Activated T-helper 17 cell treated with anti-CD3 and anti-CD28 coated beads, Interleukin-2, amount 50 U/mL, for 72 hours (primary cell): ENCODE data around the gene SUCLG2. TPM values are rescaled to one million over a fixed set of nuclear protein-coding genes. Genes with fewer than 3 reads are reported as not detected.

Experiments
- ATAC-seq: fragments of 150-1000 bp; cut with Tn5 transposase; replicated peaks from 2 replicates; pipeline ENCODE4 v1.10.0; 2021; ENCODE audit warnings: mild to moderate bottlenecking, moderate library complexity
- H3K27ac Mint-ChIP-seq: one replicate; pipeline ENCODE4 v1.8.0; 2022; ENCODE audit warnings: mixed read lengths
- H3K27me3 Mint-ChIP-seq: one replicate; pipeline ENCODE4 v1.8.0; 2022; ENCODE audit warnings: mixed read lengths
- H3K36me3 Mint-ChIP-seq: one replicate; pipeline ENCODE4 v1.8.0; 2022; ENCODE audit warnings: low read depth, mild to moderate bottlenecking, mixed read lengths
- H3K4me1 Mint-ChIP-seq: one replicate; pipeline ENCODE4 v1.8.0; 2022; ENCODE audit warnings: mixed read lengths
- H3K4me3 Mint-ChIP-seq: one replicate; pipeline ENCODE4 v1.8.0; 2022; ENCODE audit warnings: mild to moderate bottlenecking, mixed read lengths
- H3K9me3 Mint-ChIP-seq: one replicate; pipeline ENCODE4 v1.8.0; 2022; ENCODE audit warnings: mixed read lengths
- total RNA-seq, 2 donors: library from RNA; stranded (reverse); gene quantifications; one replicate each; pipeline ENCODE4 v1.2.3, GENCODE V29; 2022

The SUCLG2 gene
- total RNA-seq, 2 donors from 2014 or later, result 34.3 to 42.5 TPM

DNA sequence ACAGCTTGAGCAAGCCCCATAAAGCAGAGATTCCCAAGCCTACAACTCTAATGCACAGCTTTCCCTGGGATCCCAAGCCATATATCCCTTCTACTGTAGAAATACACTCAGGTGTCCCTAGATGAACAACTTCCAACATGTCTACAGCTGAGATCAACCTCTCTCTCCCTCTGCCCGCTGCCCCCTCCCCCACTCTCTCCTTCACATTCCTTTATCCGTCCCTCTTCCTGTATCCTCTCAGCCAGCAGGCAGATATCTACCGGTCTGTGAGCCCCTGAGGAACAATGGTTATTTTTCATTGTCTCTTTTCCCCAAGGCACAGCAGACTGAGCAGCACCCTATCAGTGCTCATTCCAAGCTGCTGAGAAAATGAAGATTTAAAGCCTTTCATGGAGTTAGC lies 138.6 kb downstream of the SUCLG2 start:
- no peaks in the 10 kb centered on the region for H3K9me3 Mint-ChIP-seq
- no peak overlapping the region for H3K4me3 Mint-ChIP-seq
- no peak overlapping the region for H3K27ac Mint-ChIP-seq
- peaks cover 85% of the 10 kb centered on the region for H3K36me3 Mint-ChIP-seq
- no peaks in the 10 kb centered on the region for H3K27me3 Mint-ChIP-seq
- no peaks in the 10 kb centered on the region for H3K4me1 Mint-ChIP-seq
- ATAC-seq, result no peak

- Mint-ChIP-seq H3K36me3 (peaks cover 70% of the 10 kb centered on the region), H3K27ac (no peak overlapping the region), H3K4me1 (no peaks in the 10 kb centered on the region), H3K27me3 (no peaks in the 10 kb centered on the region), H3K9me3 (no peaks in the 10 kb centered on the region), H3K4me3 (no peak overlapping the region)
- no peak for ATAC-seq
These were observed 144.8 kb downstream of the SUCLG2 start for GRCh38 chr3:67509471-67510075.

- H3K4me3 Mint-ChIP-seq, result no peak overlapping the region
- H3K36me3 Mint-ChIP-seq, result peaks cover 72% of the 10 kb centered on the region
- H3K27me3 Mint-ChIP-seq, result no peaks in the 10 kb centered on the region
- H3K9me3 Mint-ChIP-seq, result no peaks in the 10 kb centered on the region
- no peak for ATAC-seq
- no peak overlapping the region for H3K27ac Mint-ChIP-seq
- H3K4me1 Mint-ChIP-seq, result no peaks in the 10 kb centered on the region
These were observed 146.8 kb downstream of the SUCLG2 start for GRCh38 chr3:67507584-67507983.

DNA sequence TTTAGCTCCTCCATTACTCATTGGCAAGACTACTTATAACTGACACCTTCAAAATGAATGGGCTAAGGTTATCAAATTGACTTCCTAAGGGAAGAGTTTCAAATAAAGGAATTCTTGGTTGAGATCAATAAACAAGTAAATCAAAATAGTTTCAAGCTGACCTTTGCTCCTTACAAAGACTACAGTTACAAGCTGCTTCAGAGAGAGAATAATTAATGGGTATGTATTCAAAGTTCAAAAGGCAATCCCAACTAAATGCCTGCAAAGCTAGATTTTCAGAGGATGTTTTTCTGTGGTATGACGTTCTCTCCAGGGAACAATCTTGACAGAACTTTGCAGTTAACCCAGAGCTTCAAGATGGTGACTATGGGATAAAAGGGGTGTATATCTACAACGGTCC lies 153.7 kb downstream of the SUCLG2 start:
- no peak for ATAC-seq
- no peaks in the 10 kb centered on the region for H3K27me3 Mint-ChIP-seq
- no peak overlapping the region for H3K4me3 Mint-ChIP-seq
- H3K36me3 Mint-ChIP-seq, result peaks cover 49% of the 10 kb centered on the region
- H3K4me1 Mint-ChIP-seq, result no peaks in the 10 kb centered on the region
- no peak overlapping the region for H3K27ac Mint-ChIP-seq
- H3K9me3 Mint-ChIP-seq, result no peaks in the 10 kb centered on the region

GRCh38 chr3:67497746-67498145 lies 156.7 kb downstream of the SUCLG2 start:
- no peaks in the 10 kb centered on the region for H3K4me1 Mint-ChIP-seq
- ATAC-seq, result no peak
- H3K9me3 Mint-ChIP-seq, result no peaks in the 10 kb centered on the region
- H3K27me3 Mint-ChIP-seq, result no peaks in the 10 kb centered on the region
- peaks cover 50% of the 10 kb centered on the region for H3K36me3 Mint-ChIP-seq
- no peak overlapping the region for H3K4me3 Mint-ChIP-seq
- H3K27ac Mint-ChIP-seq, result no peak overlapping the region

GRCh38 chr3:67495751-67496150 lies 158.7 kb downstream of the SUCLG2 start:
- H3K27ac Mint-ChIP-seq, result no peak overlapping the region
- ATAC-seq, result no peak

GRCh38 chr3:67493808-67494207 lies 160.6 kb downstream of the SUCLG2 start:
- no peaks in the 10 kb centered on the region for H3K9me3 Mint-ChIP-seq
- H3K4me3 Mint-ChIP-seq, result no peak overlapping the region
- no peak for ATAC-seq
- H3K36me3 Mint-ChIP-seq, result peaks cover 74% of the 10 kb centered on the region
- no peaks in the 10 kb centered on the region for H3K27me3 Mint-ChIP-seq
- no peak overlapping the region for H3K27ac Mint-ChIP-seq
- H3K4me1 Mint-ChIP-seq, result no peaks in the 10 kb centered on the region

More at GRCh38 chr3:67495751-67496150, 158.7 kb downstream of the SUCLG2 start:
- Mint-ChIP-seq H3K4me3 (no peak overlapping the region), H3K27me3 (no peaks in the 10 kb centered on the region), H3K36me3 (peaks cover 58% of the 10 kb centered on the region), H3K9me3 (no peaks in the 10 kb centered on the region), H3K4me1 (no peaks in the 10 kb centered on the region)

- Mint-ChIP-seq H3K27me3 (no peaks in the 10 kb centered on the region), H3K4me3 (no peak overlapping the region), H3K36me3 (peaks cover 69% of the 10 kb centered on the region), H3K27ac (no peak overlapping the region), H3K9me3 (no peaks in the 10 kb centered on the region), H3K4me1 (no peaks in the 10 kb centered on the region)
- peak; percentile 38 for ATAC-seq
These were observed 163.8 kb downstream of the SUCLG2 start for GRCh38 chr3:67490658-67491057.

DNA sequence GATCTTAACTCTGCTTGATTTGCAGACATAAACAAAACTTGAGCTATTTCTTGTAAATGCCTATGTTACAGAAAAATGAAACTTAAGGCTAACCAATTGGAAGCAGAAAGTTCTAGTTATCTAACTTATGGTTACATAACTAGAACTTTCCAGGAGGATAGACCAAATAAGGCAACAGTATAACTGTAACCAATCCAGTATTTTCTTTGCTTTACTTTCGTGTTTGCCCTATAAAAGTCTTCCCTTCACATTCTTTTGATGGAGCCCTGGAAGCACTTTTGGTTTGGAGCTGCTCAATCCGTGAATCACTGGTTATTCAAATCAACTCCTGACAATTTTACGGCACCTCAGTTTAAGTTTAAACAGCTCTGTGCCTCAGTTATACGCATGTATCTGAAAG lies 164.6 kb downstream of the SUCLG2 start:
- Mint-ChIP-seq H3K4me3 (no peak overlapping the region), H3K9me3 (no peaks in the 10 kb centered on the region), H3K27ac (no peak overlapping the region), H3K36me3 (peaks cover 61% of the 10 kb centered on the region), H3K4me1 (no peaks in the 10 kb centered on the region), H3K27me3 (no peaks in the 10 kb centered on the region)
- no peak for ATAC-seq

DNA sequence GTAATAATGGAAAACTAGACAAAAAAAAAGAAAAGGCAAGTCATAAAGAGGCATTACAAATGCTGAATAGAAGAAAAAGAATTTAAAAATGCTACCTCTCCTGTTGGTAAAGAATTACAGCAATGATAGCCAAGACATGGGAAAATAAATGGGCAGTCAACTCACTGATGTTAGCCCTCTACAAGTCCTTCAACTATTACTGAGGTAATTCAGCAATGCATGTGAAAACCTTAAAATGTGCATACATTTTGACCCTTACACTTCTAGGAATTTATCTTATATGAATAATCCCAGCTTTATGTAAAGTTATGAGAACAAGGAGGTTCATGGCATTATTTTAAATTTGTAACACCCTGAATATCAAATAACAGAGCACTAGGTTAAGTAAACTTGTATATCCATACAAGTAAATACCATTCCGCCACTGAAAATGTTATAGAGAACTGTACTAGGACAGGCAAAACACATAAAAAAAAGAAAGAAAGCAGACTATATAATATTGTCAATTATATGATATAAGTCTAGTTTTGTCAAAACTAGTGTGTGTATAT lies 166.8 kb downstream of the SUCLG2 start:
- peak overlapping the region; percentile 71 for H3K27ac Mint-ChIP-seq
- no peaks in the 10 kb centered on the region for H3K4me1 Mint-ChIP-seq
- H3K36me3 Mint-ChIP-seq, result peaks cover 58% of the 10 kb centered on the region
- no peaks in the 10 kb centered on the region for H3K27me3 Mint-ChIP-seq
- no peak for ATAC-seq
- no peaks in the 10 kb centered on the region for H3K9me3 Mint-ChIP-seq
- no peak overlapping the region for H3K4me3 Mint-ChIP-seq

DNA sequence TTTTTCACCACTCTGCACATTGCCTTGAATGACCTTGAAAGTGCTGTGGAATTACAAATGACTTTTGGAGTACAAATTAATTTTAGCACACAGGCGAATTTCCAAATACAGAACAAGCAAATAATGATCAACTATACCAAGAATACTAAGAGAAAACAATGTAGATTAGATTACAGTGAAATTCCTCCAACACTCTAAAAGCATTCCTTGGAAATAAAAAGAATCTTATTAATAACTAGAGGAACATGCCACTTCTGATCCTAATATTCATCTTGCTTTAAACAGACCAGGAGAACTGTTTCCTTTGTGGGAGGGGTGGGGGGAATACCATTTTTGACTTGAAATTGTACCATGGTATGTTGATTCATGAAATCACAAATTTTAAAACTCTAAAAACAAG lies 167.5 kb downstream of the SUCLG2 start:
- Mint-ChIP-seq H3K27ac (peak overlapping the region; percentile 71), H3K4me3 (no peak overlapping the region), H3K9me3 (no peaks in the 10 kb centered on the region), H3K36me3 (peaks cover 58% of the 10 kb centered on the region), H3K4me1 (no peaks in the 10 kb centered on the region), H3K27me3 (no peaks in the 10 kb centered on the region)
- no peak for ATAC-seq

DNA sequence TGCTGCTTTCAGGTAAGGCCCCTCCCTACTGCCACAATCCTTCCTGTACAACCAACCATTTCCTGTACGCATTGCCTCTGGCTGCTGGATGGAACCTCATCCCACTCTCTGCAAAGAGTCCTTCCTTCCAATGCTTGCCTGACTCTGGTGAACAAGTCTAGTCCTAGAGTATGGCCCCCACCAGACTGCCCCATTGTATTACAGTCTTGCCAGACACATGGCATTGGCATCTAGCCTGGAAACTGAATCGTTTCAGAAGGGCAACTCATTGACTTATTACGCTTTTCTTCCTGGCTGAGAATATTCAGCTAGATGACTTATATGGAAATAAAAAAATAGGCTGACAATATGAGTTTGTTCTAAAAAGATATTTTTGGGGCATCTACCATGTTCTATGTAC lies 170.3 kb downstream of the SUCLG2 start:
- Mint-ChIP-seq H3K4me3 (no peak overlapping the region), H3K9me3 (no peaks in the 10 kb centered on the region), H3K27me3 (no peaks in the 10 kb centered on the region), H3K4me1 (no peaks in the 10 kb centered on the region), H3K27ac (peak overlapping the region; percentile 71), H3K36me3 (peaks cover 40% of the 10 kb centered on the region)
- ATAC-seq, result no peak

GRCh38 chr3:67481126-67481525 lies 173.3 kb downstream of the SUCLG2 start:
- ATAC-seq, result no peak
- no peaks in the 10 kb centered on the region for H3K9me3 Mint-ChIP-seq
- H3K27me3 Mint-ChIP-seq, result no peaks in the 10 kb centered on the region
- H3K27ac Mint-ChIP-seq, result no peak overlapping the region
- peaks cover 41% of the 10 kb centered on the region for H3K36me3 Mint-ChIP-seq
- H3K4me3 Mint-ChIP-seq, result no peak overlapping the region
- H3K4me1 Mint-ChIP-seq, result no peaks in the 10 kb centered on the region

DNA sequence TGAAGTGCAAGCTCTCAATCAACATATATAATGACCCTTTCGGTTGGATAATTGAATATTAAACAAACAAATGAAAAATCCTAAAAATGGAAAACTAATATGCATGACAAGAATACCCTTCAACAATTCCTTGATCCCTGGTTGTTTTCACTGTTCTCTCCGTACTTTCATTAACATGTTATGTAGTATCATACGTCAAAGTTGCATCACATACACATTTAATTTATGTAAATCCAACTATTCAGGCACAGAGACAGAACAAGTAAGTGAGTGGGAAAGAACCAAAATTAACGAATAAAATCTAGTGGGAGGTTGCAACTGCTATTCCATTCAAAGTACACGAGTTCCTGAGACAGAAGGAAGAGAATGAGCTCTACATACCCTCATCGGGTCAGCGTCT lies 176.0 kb downstream of the SUCLG2 start:
- H3K4me1 Mint-ChIP-seq, result no peaks in the 10 kb centered on the region
- ATAC-seq, result no peak
- no peak overlapping the region for H3K4me3 Mint-ChIP-seq
- no peaks in the 10 kb centered on the region for H3K9me3 Mint-ChIP-seq
- no peaks in the 10 kb centered on the region for H3K27me3 Mint-ChIP-seq
- H3K27ac Mint-ChIP-seq, result no peak overlapping the region
- H3K36me3 Mint-ChIP-seq, result peaks cover 39% of the 10 kb centered on the region

GRCh38 chr3:67474311-67474710 lies 180.1 kb downstream of the SUCLG2 start:
- Mint-ChIP-seq H3K36me3 (peaks cover 41% of the 10 kb centered on the region), H3K4me1 (no peaks in the 10 kb centered on the region), H3K27ac (no peak overlapping the region), H3K4me3 (no peak overlapping the region), H3K9me3 (no peaks in the 10 kb centered on the region), H3K27me3 (no peaks in the 10 kb centered on the region)
- ATAC-seq, result no peak
